NCI-H2171 treated with DMSO at 0.1 percent for 48 hours (cell line): Measurements from ENCODE around the gene VASH1.

ENCODE experiments used
- DNase-seq: peaks from one replicate; lab custom pipeline; 2025; lab: John Stamatoyannopoulos, UW

Gene VASH1

GRCh38 chr14:76832503-76832988 is 71.3 kb downstream of the VASH1 start:
- no peak for DNase-seq
